Activated CD8-positive, alpha-beta memory T cell treated with anti-CD3 and anti-CD28 coated beads for 48 hours (primary cell): ENCODE data around the gene RANBP9.

Experiments used
- DNase-seq, 3 experiments: peaks; one replicate each; pipeline ENCODE4 v3.0.0-alpha.2; 2020; ENCODE audit warnings: low read depth in 2 of 3, low spot score in 2 of 3

RANBP9 gene

DNA sequence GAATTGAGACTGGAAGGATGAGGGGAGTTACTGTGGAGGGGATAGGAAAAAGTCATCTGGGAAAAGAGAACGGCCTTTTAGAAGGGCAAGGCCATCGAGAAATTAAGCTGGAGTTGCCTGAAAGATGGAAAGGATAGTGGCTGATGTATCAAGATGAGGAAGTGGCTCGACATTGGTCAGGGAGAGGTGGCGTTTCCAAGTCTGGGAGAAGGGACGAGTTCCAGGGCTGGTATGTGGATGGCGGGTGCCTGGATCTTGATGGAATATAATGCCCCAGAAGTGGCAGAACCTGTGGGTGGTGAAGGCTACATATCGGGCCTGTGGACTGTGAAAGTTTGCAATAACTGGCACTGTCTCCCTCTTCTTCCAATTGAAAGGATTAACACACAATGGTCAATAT, 139.4 kb downstream of the RANBP9 start:
- DNase-seq = no peak
